Astrocyte (in vitro differentiated cells and primary cell): ENCODE data around the gene JAGN1. TPM values are rescaled to one million over a fixed set of nuclear protein-coding genes. Genes with fewer than 3 reads are reported as not detected.

Experiments
- DNase-seq: peaks from one replicate; pipeline ENCODE4 v3.0.0-alpha.2; 2010; ENCODE audit warnings: low read depth
- FAIRE-seq: peaks from 2 replicates; lab custom pipeline; 2011; peaks lifted over from hg19 to GRCh38; lab: Jason Lieb, UNC
- H2AFZ ChIP-seq: 2 replicates; pipeline ENCODE4 v1.6.0; 2012; ENCODE audit warnings: low read depth, low read length, inconsistent platforms
- H3K27ac ChIP-seq: 2 replicates; pipeline ENCODE4 v1.5.1; 2011; ENCODE audit warnings: low read depth, low read length, inconsistent platforms
- H3K27me3 ChIP-seq: 2 replicates; pipeline ENCODE4 v1.6.0; 2011; ENCODE audit warnings: low read length, inconsistent platforms; ENCODE audit not compliant: insufficient read depth
- H3K36me3 ChIP-seq: 2 replicates; pipeline ENCODE4 v1.5.1; 2011; ENCODE audit warnings: low read length, inconsistent platforms; ENCODE audit not compliant: insufficient read depth
- H3K4me1 ChIP-seq: 2 replicates; pipeline ENCODE4 v1.5.1; 2011; ENCODE audit warnings: low read length, inconsistent platforms; ENCODE audit not compliant: insufficient read depth
- H3K4me2 ChIP-seq: 2 replicates; pipeline ENCODE4 v1.6.0; 2012; ENCODE audit warnings: low read length, inconsistent platforms
- H3K4me3 ChIP-seq: 2 replicates; pipeline ENCODE4 v1.5.1; 2011; ENCODE audit warnings: low read depth, mild to moderate bottlenecking, low read length, inconsistent platforms; ENCODE audit not compliant: insufficient read depth
- H3K79me2 ChIP-seq: 2 replicates; pipeline ENCODE4 v1.6.0; 2012; ENCODE audit warnings: mild to moderate bottlenecking, low read length, inconsistent platforms; ENCODE audit not compliant: insufficient read depth
- H3K9ac ChIP-seq: 2 replicates; pipeline ENCODE4 v1.6.0; 2012; ENCODE audit warnings: mild to moderate bottlenecking, low read length, inconsistent platforms
- H3K9me3 ChIP-seq: 2 replicates; pipeline ENCODE4 v1.5.1; 2012; ENCODE audit warnings: low read depth, mild to moderate bottlenecking, low read length, inconsistent platforms; ENCODE audit not compliant: insufficient read depth
- H4K20me1 ChIP-seq: 2 replicates; pipeline ENCODE4 v1.6.0; 2012; ENCODE audit warnings: low read length, inconsistent platforms; ENCODE audit not compliant: insufficient read depth
- H3K27ac Mint-ChIP-seq: one replicate; pipeline ENCODE4 v1.8.0; 2021; ENCODE audit warnings: mild to moderate bottlenecking, mixed read lengths; ENCODE audit not compliant: unreplicated experiment
- H3K27me3 Mint-ChIP-seq: one replicate; pipeline ENCODE4 v1.8.0; 2021; ENCODE audit warnings: low read depth, mixed read lengths; ENCODE audit not compliant: unreplicated experiment
- H3K36me3 Mint-ChIP-seq: one replicate; pipeline ENCODE4 v1.8.0; 2021; ENCODE audit warnings: low read depth, mixed read lengths; ENCODE audit not compliant: unreplicated experiment
- H3K4me1 Mint-ChIP-seq: one replicate; pipeline ENCODE4 v1.8.0; 2021; ENCODE audit warnings: low read depth, mixed read lengths; ENCODE audit not compliant: unreplicated experiment
- H3K4me3 Mint-ChIP-seq: one replicate; pipeline ENCODE4 v1.8.0; 2021; ENCODE audit warnings: mild to moderate bottlenecking, moderate library complexity, mixed read lengths; ENCODE audit not compliant: unreplicated experiment
- H3K9me3 Mint-ChIP-seq: one replicate; pipeline ENCODE4 v1.8.0; 2021; ENCODE audit warnings: mild to moderate bottlenecking, mixed read lengths; ENCODE audit not compliant: unreplicated experiment
- EZH2 ChIP-seq: IDR thresholded peaks from 2 replicates; pipeline ENCODE4 v1.6.1; 2012; ENCODE audit warnings: mild to moderate bottlenecking, low read length, inconsistent platforms; ENCODE audit not compliant: insufficient read depth
- total RNA-seq: library from RNA; stranded (reverse); gene quantifications from 2 replicates; pipeline ENCODE4 v1.2.1, GENCODE V29; 2021
- TF ChIP-seq, protein P1 (sequence below): IDR thresholded peaks from 2 replicates; pipeline ENCODE4 v1.5.1; 2011; ENCODE audit warnings: low read depth, mild to moderate bottlenecking, inconsistent platforms, low read length, moderate library complexity; ENCODE audit not compliant: insufficient read depth

Gene JAGN1
- total RNA-seq, 1 donor from 2014 or later: 31.7 TPM

DNA sequence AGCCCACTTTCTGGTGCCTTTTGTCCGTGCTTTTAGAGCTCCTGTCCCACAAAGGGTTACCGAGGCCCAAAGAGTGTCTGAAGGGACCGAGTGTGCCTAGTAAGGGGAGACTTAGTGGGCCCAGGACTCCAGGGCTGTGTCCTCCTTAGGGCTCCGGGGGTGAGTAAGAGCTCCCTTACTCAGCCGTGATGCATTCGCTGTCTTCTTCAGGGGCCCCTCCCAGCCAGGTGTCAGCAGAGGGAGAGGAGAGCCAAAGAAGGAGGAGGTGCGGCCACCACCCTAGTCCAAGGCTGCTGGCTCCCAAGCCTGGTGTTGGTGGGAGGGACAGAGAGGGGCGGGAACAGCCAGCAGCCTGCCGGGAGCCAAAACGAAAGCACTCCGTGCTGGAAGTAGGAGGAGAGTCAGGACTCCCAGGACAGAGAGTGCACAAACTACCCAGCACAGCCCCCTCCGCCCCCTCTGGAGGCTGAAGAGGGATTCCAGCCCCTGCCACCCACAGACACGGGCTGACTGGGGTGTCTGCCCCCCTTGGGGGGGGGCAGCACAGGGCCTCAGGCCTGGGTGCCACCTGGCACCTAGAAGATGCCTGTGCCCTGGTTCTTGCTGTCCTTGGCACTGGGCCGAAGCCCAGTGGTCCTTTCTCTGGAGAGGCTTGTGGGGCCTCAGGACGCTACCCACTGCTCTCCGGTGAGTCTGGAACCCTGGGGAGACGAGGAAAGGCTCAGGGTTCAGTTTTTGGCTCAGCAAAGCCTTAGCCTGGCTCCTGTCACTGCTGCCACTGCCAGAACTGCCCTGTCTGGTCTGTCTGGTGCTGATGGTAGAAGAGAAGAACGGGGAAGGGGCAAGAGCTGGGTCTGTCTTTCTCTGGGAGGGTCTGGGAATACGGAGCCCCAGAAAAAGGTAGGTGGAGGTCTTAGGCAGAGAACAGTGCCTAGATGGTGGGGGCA is 26.6 kb downstream of the JAGN1 start, which contains the start of gene IL17RC:
Gene IL17RC, plus strand, starts transcription at position 365 of the 947 bp plus-strand sequence. Its CDS starts 218 bp downstream, at position 583.
- Histone ChIP-seq H3K4me3 (peak within 1 kb of the TSS; percentile 57), H3K9me3 (no peaks in the 10 kb centered on the region), H3K79me2 (no peaks in the 10 kb centered on the region), H3K4me2 (peak within 1 kb of the TSS; percentile 92), H2AFZ (peak within 1 kb of the TSS; percentile 92), H3K27ac (peak within 1 kb of the TSS; percentile 59), H3K4me1 (peaks cover 29% of the 10 kb centered on the region), H3K27me3 (no peaks in the 10 kb centered on the region), H3K36me3 (no peaks in the 10 kb centered on the region), H4K20me1 (no peaks in the 10 kb centered on the region), H3K9ac (peak within 1 kb of the TSS; percentile 70)
- no peak for FAIRE-seq
- DNase-seq: peak; percentile 75
- TF ChIP-seq, protein P1, sequence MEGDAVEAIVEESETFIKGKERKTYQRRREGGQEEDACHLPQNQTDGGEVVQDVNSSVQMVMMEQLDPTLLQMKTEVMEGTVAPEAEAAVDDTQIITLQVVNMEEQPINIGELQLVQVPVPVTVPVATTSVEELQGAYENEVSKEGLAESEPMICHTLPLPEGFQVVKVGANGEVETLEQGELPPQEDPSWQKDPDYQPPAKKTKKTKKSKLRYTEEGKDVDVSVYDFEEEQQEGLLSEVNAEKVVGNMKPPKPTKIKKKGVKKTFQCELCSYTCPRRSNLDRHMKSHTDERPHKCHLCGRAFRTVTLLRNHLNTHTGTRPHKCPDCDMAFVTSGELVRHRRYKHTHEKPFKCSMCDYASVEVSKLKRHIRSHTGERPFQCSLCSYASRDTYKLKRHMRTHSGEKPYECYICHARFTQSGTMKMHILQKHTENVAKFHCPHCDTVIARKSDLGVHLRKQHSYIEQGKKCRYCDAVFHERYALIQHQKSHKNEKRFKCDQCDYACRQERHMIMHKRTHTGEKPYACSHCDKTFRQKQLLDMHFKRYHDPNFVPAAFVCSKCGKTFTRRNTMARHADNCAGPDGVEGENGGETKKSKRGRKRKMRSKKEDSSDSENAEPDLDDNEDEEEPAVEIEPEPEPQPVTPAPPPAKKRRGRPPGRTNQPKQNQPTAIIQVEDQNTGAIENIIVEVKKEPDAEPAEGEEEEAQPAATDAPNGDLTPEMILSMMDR: no peak
- TF ChIP-seq EZH2: no peak
- peak within 1 kb of the TSS; percentile 53 for H3K27ac Mint-ChIP-seq
- H3K36me3 Mint-ChIP-seq: peaks cover 5% of the 10 kb centered on the region
- H3K27me3 Mint-ChIP-seq: no peaks in the 10 kb centered on the region
- peaks cover 7% of the 10 kb centered on the region for H3K9me3 Mint-ChIP-seq
- H3K4me1 Mint-ChIP-seq: peaks cover 5% of the 10 kb centered on the region
- peak within 1 kb of the TSS; percentile 83 for H3K4me3 Mint-ChIP-seq

DNA sequence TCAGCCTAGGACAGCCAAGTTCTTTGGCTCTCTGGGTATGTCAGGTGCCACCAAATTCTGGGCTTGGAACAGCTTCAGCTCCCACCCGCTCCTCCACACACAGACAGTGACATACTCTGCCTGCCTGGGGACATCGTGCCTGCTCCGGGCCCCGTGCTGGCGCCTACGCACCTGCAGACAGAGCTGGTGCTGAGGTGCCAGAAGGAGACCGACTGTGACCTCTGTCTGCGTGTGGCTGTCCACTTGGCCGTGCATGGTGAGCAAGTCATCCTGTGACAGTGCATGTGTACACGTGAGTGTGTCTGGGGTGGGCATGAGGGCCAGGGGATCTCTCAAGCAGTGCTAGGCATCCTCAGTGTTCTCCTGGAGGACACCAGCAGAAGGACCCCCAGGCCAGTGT is 27.4 kb downstream of the JAGN1 start:
- no peaks in the 10 kb centered on the region for H3K27me3 ChIP-seq
- Mint-ChIP-seq H3K4me3 (peak overlapping the region; percentile 70), H3K9me3 (no peaks in the 10 kb centered on the region), H3K4me1 (peaks cover 5% of the 10 kb centered on the region), H3K36me3 (no peaks in the 10 kb centered on the region), H3K27ac (no peak overlapping the region), H3K27me3 (no peaks in the 10 kb centered on the region)
- no peaks in the 10 kb centered on the region for H3K79me2 ChIP-seq
- H3K9ac ChIP-seq: peak overlapping the region; percentile 64
- no peak for DNase-seq
- H3K4me2 ChIP-seq: peak overlapping the region; percentile 83
- no peaks in the 10 kb centered on the region for H3K36me3 ChIP-seq
- TF ChIP-seq, protein P1: no peak
- TF ChIP-seq EZH2: no peak
- no peak overlapping the region for H3K27ac ChIP-seq
- no peak overlapping the region for H3K4me3 ChIP-seq
- peaks cover 23% of the 10 kb centered on the region for H3K4me1 ChIP-seq
- H3K9me3 ChIP-seq: no peaks in the 10 kb centered on the region
- no peaks in the 10 kb centered on the region for H4K20me1 ChIP-seq
- no peak overlapping the region for H2AFZ ChIP-seq
- FAIRE-seq: no peak
